ENCODE data around the gene SCO1.

The SCO1 gene

DNA sequence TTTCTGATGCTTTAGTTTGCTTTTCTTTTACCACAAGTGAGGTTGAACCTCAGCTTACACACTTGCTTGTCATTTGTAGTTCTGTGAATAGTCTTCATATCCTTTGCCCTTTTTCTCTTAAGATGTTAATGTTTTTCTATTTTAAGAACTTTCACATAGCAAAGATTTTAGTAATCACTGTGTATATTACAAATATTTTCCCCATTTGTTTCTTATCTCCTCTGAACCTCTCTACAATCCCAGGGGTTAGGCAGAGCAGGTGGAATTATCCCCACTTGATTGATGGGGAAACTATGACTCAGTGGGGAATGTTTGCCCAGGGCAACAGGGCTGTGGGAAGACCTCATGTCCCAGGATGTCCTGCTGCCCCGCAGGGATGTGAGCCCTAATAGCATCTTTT, 28.6 kb downstream of the SCO1 start:
- Histone ChIP-seq H2AFZ (ENCODE audit: low read length) (no peak overlapping the region), H3K9ac (ENCODE audit: low read depth, low read length, poor library complexity) (no peak overlapping the region), H3K27ac (replicated peaks; ENCODE audit: low read length) (no peak overlapping the region), H2BK15ac (ENCODE audit: low read length) (no peak overlapping the region), H4K91ac (ENCODE audit: low read depth, low read length, poor library complexity) (no peak overlapping the region), H3K4ac (ENCODE audit: low read length) (no peak overlapping the region), H2BK120ac (ENCODE audit: low read depth, low read length) (no peak overlapping the region), H2BK5ac (ENCODE audit: low read length) (no peak overlapping the region), H3K79me1 (ENCODE audit: low read depth, low read length) (no peaks in the 10 kb centered on the region), H3K36me3 (replicated peaks in 1 of 2; ENCODE audit: control insufficient read depth in 2 of 2, insufficient read depth in 2 of 2, low read length in 2 of 2) (peaks cover 0 to 4% of the 10 kb centered on the region in 2 donors), H3K9me3 (replicated peaks in 1 of 2; ENCODE audit: control insufficient read depth in 2 of 2, insufficient read depth in 1 of 2, low read depth in 1 of 2, low read length in 2 of 2) (peaks cover 0 to 1% of the 10 kb centered on the region in 2 donors), H3K4me2 (ENCODE audit: insufficient read depth, low read length, poor library complexity, severe bottlenecking) (no peak overlapping the region), H3K27me3 (ENCODE audit: control insufficient read depth in 3 of 3, insufficient read depth in 3 of 3, low read depth in 1 of 3, low read length in 3 of 3) (no peaks in the 10 kb centered on the region), H3K4me1 (ENCODE audit: control insufficient read depth in 2 of 2, insufficient read depth in 1 of 2, low read depth in 1 of 2, low read length in 2 of 2) (no peaks in the 10 kb centered on the region), H3K18ac (ENCODE audit: low read length) (no peak overlapping the region), H3K23ac (ENCODE audit: low read depth, low read length, poor library complexity) (no peak overlapping the region), H2BK12ac (ENCODE audit: low read length) (no peak overlapping the region), H4K8ac (ENCODE audit: low read depth, low read length) (no peak overlapping the region), H3K14ac (ENCODE audit: low read length) (no peak overlapping the region), H2AK5ac (ENCODE audit: low read depth, low read length) (no peak overlapping the region), H3K4me3 (ENCODE audit: low read length in 2 of 2) (no peak overlapping the region)
- no CpG with 5 or more reads among the region's 1 CpG for WGBS, 2 donors (ENCODE audit: extremely low coverage in 2 of 2, insufficient read length in 2 of 2, insufficient replicate concordance in 1 of 2)
- DNase-seq (ENCODE audit: low spot score): no peak

DNA sequence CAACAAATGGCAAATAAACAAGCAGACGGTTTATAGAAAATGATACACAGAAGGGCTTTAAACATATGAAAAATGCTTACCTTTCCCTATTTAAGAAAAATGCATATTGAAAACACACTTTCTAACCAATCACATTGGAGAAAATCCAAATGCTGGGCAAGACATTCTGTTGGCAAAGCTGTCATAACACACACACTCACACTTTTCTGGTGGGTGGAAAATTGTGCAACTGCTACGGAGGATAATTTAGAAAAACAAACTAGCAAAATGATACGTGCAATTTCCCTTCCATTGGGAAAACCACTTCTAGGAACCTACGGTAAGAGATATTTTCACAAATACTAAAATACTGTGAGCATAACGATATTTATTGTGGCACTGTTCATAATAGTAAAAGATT, 30.4 kb downstream of the SCO1 start:
- Histone ChIP-seq H2BK120ac (ENCODE audit: low read depth, low read length) (no peak overlapping the region), H3K27ac (replicated peaks; ENCODE audit: low read length) (no peak overlapping the region), H3K4me2 (ENCODE audit: insufficient read depth, low read length, poor library complexity, severe bottlenecking) (no peak overlapping the region), H2AFZ (ENCODE audit: low read length) (no peak overlapping the region), H2AK5ac (ENCODE audit: low read depth, low read length) (no peak overlapping the region), H3K79me1 (ENCODE audit: low read depth, low read length) (no peaks in the 10 kb centered on the region), H2BK5ac (ENCODE audit: low read length) (no peak overlapping the region), H3K9ac (ENCODE audit: low read depth, low read length, poor library complexity) (no peak overlapping the region), H3K4ac (ENCODE audit: low read length) (no peak overlapping the region), H3K18ac (ENCODE audit: low read length) (no peak overlapping the region), H3K9me3 (replicated peaks in 1 of 2; ENCODE audit: control insufficient read depth in 2 of 2, insufficient read depth in 1 of 2, low read depth in 1 of 2, low read length in 2 of 2) (no peaks in the 10 kb centered on the region), H3K23ac (ENCODE audit: low read depth, low read length, poor library complexity) (no peak overlapping the region), H3K14ac (ENCODE audit: low read length) (no peak overlapping the region), H2BK15ac (ENCODE audit: low read length) (no peak overlapping the region), H3K36me3 (replicated peaks in 1 of 2; ENCODE audit: control insufficient read depth in 2 of 2, insufficient read depth in 2 of 2, low read length in 2 of 2) (no peaks in the 10 kb centered on the region), H2BK12ac (ENCODE audit: low read length) (no peak overlapping the region), H3K4me3 (ENCODE audit: low read length in 2 of 2) (no peak overlapping the region), H4K8ac (ENCODE audit: low read depth, low read length) (no peak overlapping the region), H4K91ac (ENCODE audit: low read depth, low read length, poor library complexity) (no peak overlapping the region), H3K4me1 (ENCODE audit: control insufficient read depth in 2 of 2, insufficient read depth in 1 of 2, low read depth in 1 of 2, low read length in 2 of 2) (no peaks in the 10 kb centered on the region), H3K27me3 (ENCODE audit: control insufficient read depth in 3 of 3, insufficient read depth in 3 of 3, low read depth in 1 of 3, low read length in 3 of 3) (no peaks in the 10 kb centered on the region)
- no peak for DNase-seq (ENCODE audit: low spot score)
- WGBS, 2 donors (ENCODE audit: extremely low coverage in 2 of 2, insufficient read length in 2 of 2, insufficient replicate concordance in 1 of 2): no CpG with 5 or more reads among the region's 5 CpGs

DNA sequence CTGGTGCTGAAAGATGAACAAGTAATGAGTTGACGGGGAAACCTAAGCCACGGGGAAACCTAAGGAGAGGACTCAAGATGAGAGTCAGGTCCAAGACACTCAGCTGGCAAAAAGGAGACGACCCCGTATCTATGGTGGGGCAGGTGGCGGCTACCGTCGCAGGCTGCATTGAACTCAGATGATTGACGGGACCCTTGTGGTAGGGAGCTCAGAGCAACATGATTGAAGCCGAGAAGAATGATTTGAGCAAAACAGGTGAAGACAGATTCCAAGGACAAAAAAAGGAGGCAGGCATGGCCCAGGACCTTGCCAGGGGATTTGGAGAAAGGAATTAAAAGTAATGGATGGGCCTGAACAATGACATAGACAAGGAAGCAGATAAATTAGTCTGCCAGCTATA, 32.8 kb downstream of the SCO1 start:
- WGBS, 2 donors (ENCODE audit: extremely low coverage in 2 of 2, insufficient read length in 2 of 2, insufficient replicate concordance in 1 of 2): no CpG with 5 or more reads among the region's 9 CpGs
- Histone ChIP-seq H2BK5ac (ENCODE audit: low read length) (no peak overlapping the region), H3K23ac (ENCODE audit: low read depth, low read length, poor library complexity) (no peak overlapping the region), H3K79me1 (ENCODE audit: low read depth, low read length) (no peaks in the 10 kb centered on the region), H3K27me3 (ENCODE audit: control insufficient read depth in 3 of 3, insufficient read depth in 3 of 3, low read depth in 1 of 3, low read length in 3 of 3) (no peaks in the 10 kb centered on the region), H3K14ac (ENCODE audit: low read length) (no peak overlapping the region), H2BK12ac (ENCODE audit: low read length) (no peak overlapping the region), H3K9ac (ENCODE audit: low read depth, low read length, poor library complexity) (no peak overlapping the region), H2BK120ac (ENCODE audit: low read depth, low read length) (no peak overlapping the region), H4K8ac (ENCODE audit: low read depth, low read length) (no peak overlapping the region), H3K18ac (ENCODE audit: low read length) (no peak overlapping the region), H3K4ac (ENCODE audit: low read length) (no peak overlapping the region), H4K91ac (ENCODE audit: low read depth, low read length, poor library complexity) (no peak overlapping the region), H3K4me1 (ENCODE audit: control insufficient read depth in 2 of 2, insufficient read depth in 1 of 2, low read depth in 1 of 2, low read length in 2 of 2) (peaks cover 0 to 5% of the 10 kb centered on the region in 2 donors), H3K4me2 (ENCODE audit: insufficient read depth, low read length, poor library complexity, severe bottlenecking) (no peak overlapping the region), H3K9me3 (replicated peaks in 1 of 2; ENCODE audit: control insufficient read depth in 2 of 2, insufficient read depth in 1 of 2, low read depth in 1 of 2, low read length in 2 of 2) (no peaks in the 10 kb centered on the region), H3K27ac (replicated peaks; ENCODE audit: low read length) (no peak overlapping the region), H2AK5ac (ENCODE audit: low read depth, low read length) (no peak overlapping the region), H3K4me3 (ENCODE audit: low read length in 2 of 2) (no peak overlapping the region), H2BK15ac (ENCODE audit: low read length) (no peak overlapping the region), H3K36me3 (replicated peaks in 1 of 2; ENCODE audit: control insufficient read depth in 2 of 2, insufficient read depth in 2 of 2, low read length in 2 of 2) (peaks cover 0 to 2% of the 10 kb centered on the region in 2 donors), H2AFZ (ENCODE audit: low read length) (no peak overlapping the region)
- DNase-seq (ENCODE audit: low spot score): no peak

DNA sequence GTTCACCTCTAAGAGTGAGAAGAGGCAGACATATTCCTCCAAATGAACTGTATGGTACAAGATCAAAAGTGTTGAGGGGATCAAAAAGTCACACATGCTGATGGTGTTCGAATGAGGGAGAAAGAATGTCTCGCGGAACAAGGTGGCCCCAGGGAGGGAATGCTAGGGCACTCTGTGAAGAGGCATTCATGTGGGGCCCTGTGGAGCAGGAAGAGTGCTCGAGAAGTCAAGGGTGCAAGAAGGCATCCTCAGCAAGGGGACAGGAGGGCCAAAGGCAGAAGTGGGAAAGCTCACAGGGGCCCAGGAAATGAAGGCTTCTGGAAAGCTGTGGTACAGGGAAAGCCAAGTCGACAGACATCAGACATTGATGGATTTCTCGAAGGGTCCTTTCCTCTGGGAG, 34.1 kb downstream of the SCO1 start:
- H2BK120ac ChIP-seq (ENCODE audit: low read depth, low read length): no peak overlapping the region
- no peak overlapping the region for H3K27ac ChIP-seq (replicated peaks; ENCODE audit: low read length)
- no peak overlapping the region for H3K4me2 ChIP-seq (ENCODE audit: insufficient read depth, low read length, poor library complexity, severe bottlenecking)
- H2AFZ ChIP-seq (ENCODE audit: low read length): no peak overlapping the region
- H3K4me1 ChIP-seq (ENCODE audit: control insufficient read depth in 2 of 2, insufficient read depth in 1 of 2, low read depth in 1 of 2, low read length in 2 of 2): peaks cover 0 to 6% of the 10 kb centered on the region in 2 donors
- no peak overlapping the region for H3K4me3 ChIP-seq (ENCODE audit: low read length in 2 of 2)
- H2AK5ac ChIP-seq (ENCODE audit: low read depth, low read length): no peak overlapping the region
- DNase-seq (ENCODE audit: low spot score): no peak
- no peak overlapping the region for H4K8ac ChIP-seq (ENCODE audit: low read depth, low read length)
- H3K9me3 ChIP-seq (replicated peaks in 1 of 2; ENCODE audit: control insufficient read depth in 2 of 2, insufficient read depth in 1 of 2, low read depth in 1 of 2, low read length in 2 of 2): no peaks in the 10 kb centered on the region
- no peak overlapping the region for H2BK5ac ChIP-seq (ENCODE audit: low read length)
- no peaks in the 10 kb centered on the region for H3K27me3 ChIP-seq (ENCODE audit: control insufficient read depth in 3 of 3, insufficient read depth in 3 of 3, low read depth in 1 of 3, low read length in 3 of 3)
- H2BK15ac ChIP-seq (ENCODE audit: low read length): no peak overlapping the region
- H3K36me3 ChIP-seq (replicated peaks in 1 of 2; ENCODE audit: control insufficient read depth in 2 of 2, insufficient read depth in 2 of 2, low read length in 2 of 2): peaks cover 0 to 4% of the 10 kb centered on the region in 2 donors
- no CpG with 5 or more reads among the region's 6 CpGs for WGBS, 2 donors (ENCODE audit: extremely low coverage in 2 of 2, insufficient read length in 2 of 2, insufficient replicate concordance in 1 of 2)
- no peak overlapping the region for H3K18ac ChIP-seq (ENCODE audit: low read length)
- no peak overlapping the region for H4K91ac ChIP-seq (ENCODE audit: low read depth, low read length, poor library complexity)
- no peak overlapping the region for H3K23ac ChIP-seq (ENCODE audit: low read depth, low read length, poor library complexity)
- H3K79me1 ChIP-seq (ENCODE audit: low read depth, low read length): no peaks in the 10 kb centered on the region
- no peak overlapping the region for H3K14ac ChIP-seq (ENCODE audit: low read length)
- no peak overlapping the region for H3K9ac ChIP-seq (ENCODE audit: low read depth, low read length, poor library complexity)
- H3K4ac ChIP-seq (ENCODE audit: low read length): no peak overlapping the region
- no peak overlapping the region for H2BK12ac ChIP-seq (ENCODE audit: low read length)

Data from neuronal stem cell (in vitro differentiated cells).